ENCODE results near the gene HSF5.
A peak's percentile ranks its signal among the peaks of the same experiment; 100 is the strongest.

The HSF5 gene

DNA sequence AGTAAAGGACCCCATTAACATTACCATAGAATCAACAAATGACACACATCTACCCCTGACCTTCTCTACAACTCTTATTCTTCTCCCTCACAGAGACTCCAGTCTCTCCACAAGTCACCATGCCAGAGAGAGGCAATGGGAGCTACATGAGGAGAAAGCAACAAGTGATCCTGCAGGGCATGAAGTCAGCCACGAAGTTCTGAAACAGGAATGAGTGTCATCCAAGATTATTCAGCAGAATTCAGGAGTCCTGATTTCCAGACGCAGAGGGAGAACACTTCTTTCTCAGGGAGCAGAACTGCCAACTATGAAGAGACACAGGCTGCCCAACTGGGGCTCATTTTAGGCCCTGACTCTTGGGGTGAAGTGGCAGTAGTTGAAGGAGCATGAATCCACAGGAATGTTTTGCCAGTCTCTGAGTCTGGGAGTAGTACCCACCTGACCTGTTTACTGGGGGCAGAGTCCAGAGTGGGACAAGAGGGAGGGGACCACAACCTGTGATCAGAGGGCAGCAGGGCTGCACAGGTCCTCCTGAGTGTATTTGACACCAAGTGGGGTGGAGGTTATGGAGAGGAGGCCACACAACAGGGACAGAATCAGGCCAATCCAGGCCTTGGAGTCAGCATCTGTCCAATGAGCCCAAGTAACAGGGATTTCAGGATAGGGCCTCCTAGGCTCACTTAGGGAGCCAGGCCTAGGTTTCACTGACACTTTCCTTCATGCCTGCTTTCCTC is 28.6 kb upstream of the HSF5 start:
- Histone ChIP-seq H3K27ac (peak overlapping the region; percentile 96 to 98), H3K4me3 (peak overlapping the region; percentile 73)
- TF ChIP-seq, protein P1, sequence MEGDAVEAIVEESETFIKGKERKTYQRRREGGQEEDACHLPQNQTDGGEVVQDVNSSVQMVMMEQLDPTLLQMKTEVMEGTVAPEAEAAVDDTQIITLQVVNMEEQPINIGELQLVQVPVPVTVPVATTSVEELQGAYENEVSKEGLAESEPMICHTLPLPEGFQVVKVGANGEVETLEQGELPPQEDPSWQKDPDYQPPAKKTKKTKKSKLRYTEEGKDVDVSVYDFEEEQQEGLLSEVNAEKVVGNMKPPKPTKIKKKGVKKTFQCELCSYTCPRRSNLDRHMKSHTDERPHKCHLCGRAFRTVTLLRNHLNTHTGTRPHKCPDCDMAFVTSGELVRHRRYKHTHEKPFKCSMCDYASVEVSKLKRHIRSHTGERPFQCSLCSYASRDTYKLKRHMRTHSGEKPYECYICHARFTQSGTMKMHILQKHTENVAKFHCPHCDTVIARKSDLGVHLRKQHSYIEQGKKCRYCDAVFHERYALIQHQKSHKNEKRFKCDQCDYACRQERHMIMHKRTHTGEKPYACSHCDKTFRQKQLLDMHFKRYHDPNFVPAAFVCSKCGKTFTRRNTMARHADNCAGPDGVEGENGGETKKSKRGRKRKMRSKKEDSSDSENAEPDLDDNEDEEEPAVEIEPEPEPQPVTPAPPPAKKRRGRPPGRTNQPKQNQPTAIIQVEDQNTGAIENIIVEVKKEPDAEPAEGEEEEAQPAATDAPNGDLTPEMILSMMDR (IDR thresholded peaks at IDR 0.05): no peak
- peak; percentile 68 for DNase-seq (ENCODE audit: low spot score)

DNA sequence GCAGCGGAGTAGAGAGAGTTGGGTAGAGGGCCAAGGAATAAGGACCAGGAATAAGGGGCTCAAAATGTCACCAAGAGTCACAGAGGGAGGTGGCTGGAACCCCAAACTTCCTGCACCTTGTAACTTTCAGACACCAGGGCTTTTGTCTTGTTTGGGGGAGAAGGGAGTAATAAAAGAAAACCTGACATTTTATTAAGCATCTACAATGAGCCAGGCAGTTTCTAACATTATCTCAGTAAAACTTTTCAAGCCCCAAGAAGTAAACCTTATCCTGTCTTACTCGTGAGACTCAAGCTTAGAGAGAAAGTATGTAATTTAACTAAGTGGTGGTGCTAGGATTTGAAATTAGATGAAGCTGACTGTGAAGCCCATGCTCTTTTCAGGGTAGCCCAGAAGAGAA is 27.1 kb upstream of the HSF5 start:
- Histone ChIP-seq H3K4me3 (peak overlapping the region; percentile 78), H3K27ac (peak overlapping the region; percentile 91 to 92)
- TF ChIP-seq, protein P1 (IDR thresholded peaks at IDR 0.05): no peak
- DNase-seq (ENCODE audit: low spot score): no peak

DNA sequence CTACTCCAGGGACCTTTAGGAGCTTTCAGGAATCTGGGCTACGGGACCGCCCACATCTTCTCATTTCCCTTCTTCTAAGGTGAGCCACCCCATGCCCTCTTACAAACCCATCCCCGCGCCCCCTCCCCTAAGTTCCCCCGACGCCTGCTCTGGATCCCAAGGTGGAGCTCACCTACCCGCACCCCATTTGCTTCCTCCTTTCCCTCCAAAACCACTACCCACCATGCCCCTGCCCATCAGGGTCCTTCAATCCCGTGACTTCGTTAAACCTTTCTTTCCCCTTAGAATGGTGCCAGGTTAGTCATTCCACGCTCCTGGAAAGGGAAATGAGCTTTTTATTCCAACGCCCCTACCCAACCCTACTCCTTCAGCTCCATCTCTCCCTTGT is 26.6 kb upstream of the HSF5 start:
- TF ChIP-seq, protein P1 (IDR thresholded peaks at IDR 0.05): no peak
- DNase-seq (ENCODE audit: low spot score): no peak
- H3K4me3 ChIP-seq: peak overlapping the region; percentile 78
- peak overlapping the region; percentile 91 to 92 for H3K27ac ChIP-seq

DNA sequence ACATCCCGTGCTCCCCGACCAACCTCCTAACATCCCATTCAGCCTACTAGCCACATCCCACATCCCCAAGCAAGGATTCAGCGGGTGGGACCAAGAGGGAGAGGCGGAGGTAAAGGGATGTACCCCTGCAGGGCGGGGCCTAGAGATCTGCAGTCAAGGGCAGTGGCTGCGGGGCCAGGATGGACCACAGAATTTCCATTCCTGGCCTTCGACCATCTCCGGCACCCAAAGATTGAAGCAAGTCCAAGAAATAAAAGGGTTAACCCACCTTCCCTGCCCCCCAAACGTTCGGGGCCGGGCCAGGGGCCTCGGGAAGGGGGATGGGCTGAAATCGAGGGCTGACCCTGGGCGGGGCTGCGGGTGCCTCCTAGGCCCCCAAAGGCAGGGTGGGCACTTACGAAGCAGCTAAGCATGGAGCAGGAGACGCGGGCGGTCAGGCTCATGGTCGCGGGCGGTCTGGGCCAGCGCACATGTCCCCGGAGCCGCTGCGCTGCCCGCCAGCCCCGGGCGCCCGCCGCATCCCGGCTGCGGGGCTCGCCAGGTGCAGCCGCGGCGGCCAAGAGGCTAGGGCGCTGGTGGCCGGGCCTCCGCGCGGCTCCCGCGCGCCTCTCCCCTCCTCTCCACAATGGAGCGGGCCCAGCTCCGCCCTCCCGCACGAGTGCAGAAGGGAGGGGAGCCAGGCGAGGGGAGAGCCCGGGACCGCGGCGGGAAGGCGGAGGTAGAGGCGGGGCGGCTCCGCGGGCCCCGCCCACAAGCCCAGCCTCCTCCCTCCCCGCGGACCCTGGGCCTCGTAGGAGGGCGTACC is 26.0 kb upstream of the HSF5 start, which contains the start of gene MTMR4:
Gene MTMR4, minus strand, starts transcription at position 674 of the 805 bp plus-strand sequence. Its CDS starts 231 bp downstream, at position 443.
- TF ChIP-seq, protein P1 (IDR thresholded peaks at IDR 0.05): no peak
- Histone ChIP-seq H3K4me3 (peak within 1 kb of the TSS; percentile 78), H3K27ac (peak within 1 kb of the TSS; percentile 91 to 92)
- DNase-seq (ENCODE audit: low spot score): peak; percentile 84

DNA sequence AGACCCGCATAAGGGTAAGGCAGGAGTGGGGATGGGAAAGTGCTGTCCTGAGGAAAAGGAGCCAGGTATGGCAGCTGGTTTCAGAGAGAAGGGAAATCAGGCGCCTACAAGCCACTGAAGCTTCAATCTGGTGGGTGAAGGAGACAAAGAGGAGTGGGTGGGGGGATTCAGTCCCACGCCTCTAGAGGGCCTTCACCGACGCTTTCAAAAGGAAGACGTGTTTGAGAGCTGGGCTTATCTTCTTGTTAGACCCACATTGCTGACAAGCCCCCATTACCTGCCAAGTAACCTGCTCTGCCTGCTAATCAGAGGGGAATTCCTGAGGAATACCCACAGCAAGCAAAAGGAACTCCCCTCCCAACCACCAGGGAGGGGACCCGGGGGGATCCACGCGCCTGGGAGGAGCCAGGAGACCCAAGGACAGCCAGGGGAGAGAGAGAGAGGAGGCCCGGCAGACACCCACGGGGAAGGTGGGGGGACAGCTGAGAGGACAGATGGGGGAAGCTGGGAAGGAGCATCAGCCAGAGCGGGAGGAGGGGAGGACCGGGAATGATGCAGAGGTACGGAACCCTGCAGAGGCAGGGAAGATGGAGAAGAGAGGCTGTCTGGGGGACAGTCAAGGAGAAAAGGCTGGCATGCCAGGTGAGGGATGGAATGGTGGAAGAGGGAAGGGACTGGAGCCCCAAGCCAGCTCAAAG is 25.2 kb upstream of the HSF5 start:
- no peak overlapping the region for H3K27ac ChIP-seq
- TF ChIP-seq, protein P1 (IDR thresholded peaks at IDR 0.05): no peak
- DNase-seq (ENCODE audit: low spot score): no peak
- H3K4me3 ChIP-seq: peak overlapping the region; percentile 78

DNA sequence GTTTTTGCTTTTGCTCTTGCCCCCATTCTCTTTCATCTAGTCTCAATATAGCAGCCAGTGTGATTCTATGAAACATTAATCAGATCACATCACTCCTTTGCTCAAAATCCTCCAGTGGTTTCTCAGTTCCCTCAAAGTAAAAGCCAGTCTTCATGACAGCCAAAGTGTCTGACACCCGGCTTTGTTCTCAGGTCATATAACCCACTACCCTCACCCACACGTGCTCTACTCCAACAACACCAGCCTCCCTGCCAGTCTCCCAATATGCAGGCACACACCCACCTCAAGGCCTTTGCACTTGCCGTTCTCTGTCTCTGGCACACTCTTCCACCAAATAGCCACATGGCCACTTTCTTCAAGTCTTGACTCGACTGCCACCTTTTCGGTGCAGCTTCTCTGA is 21.9 kb upstream of the HSF5 start:
- no peak for DNase-seq (ENCODE audit: low spot score)
- H3K27ac ChIP-seq: no peak overlapping the region
- no peak overlapping the region for H3K4me3 ChIP-seq
- TF ChIP-seq, protein P1 (IDR thresholded peaks at IDR 0.05): no peak
